ENCODE results near the gene NCK2. TPM values are rescaled to one million over a fixed set of nuclear protein-coding genes. Genes with fewer than 3 reads are reported as not detected.

The NCK2 gene
- total and polyA plus RNA-seq, 2 of the 4 experiments (the other 2 are of a cell fraction): 15.8 to 22.2 TPM

GRCh38 chr2:105822186-105822585 is 77.5 kb downstream of the NCK2 start:
- H3K18ac ChIP-seq (ENCODE audit: low read depth, low read length): no peak overlapping the region
- no peaks in the 10 kb centered on the region; the same call in 1 of the 2 replicates for H3K9me3 ChIP-seq (ENCODE audit: control insufficient read depth, insufficient read depth, low read length)
- no peak overlapping the region for H3K56ac ChIP-seq (ENCODE audit: extremely low read depth, insufficient read depth, low read length)
- H2AK5ac ChIP-seq (ENCODE audit: low read depth, low read length): no peak overlapping the region
- WGBS, 2 experiments (ENCODE audit: extremely low coverage in 2 of 2, insufficient read length in 1 of 2): 57% methylated on average over 1 of the region's 7 CpGs; no CpG with 5 or more reads in 1 of the 2 experiments
- no peak overlapping the region for H2BK120ac ChIP-seq (ENCODE audit: low read depth, low read length)
- ATAC-seq (ENCODE audit: low read depth) (no peak), DNase-seq (no peak)
- H3K79me1 ChIP-seq (ENCODE audit: low read depth in 1 of 2, low read length in 2 of 2): peaks cover 32 to 62% of the 10 kb centered on the region in 2 experiments
- H4K20me1 ChIP-seq (ENCODE audit: insufficient read depth, low read length): peaks cover 35% of the 10 kb centered on the region
- POLR2A ChIA-PET (ENCODE audit: unreplicated experiment): no interaction called here
- no peak overlapping the region for H2BK5ac ChIP-seq (ENCODE audit: low read depth, low read length, poor library complexity, severe bottlenecking)
- no peak overlapping the region for H3K27ac ChIP-seq (ENCODE audit: insufficient read depth, low read length)
- H3K4me1 ChIP-seq (ENCODE audit: control insufficient read depth, insufficient read depth, low read length): peaks cover 7% of the 10 kb centered on the region
- no peak overlapping the region for H3K4me2 ChIP-seq (ENCODE audit: low read depth, low read length)
- H3K14ac ChIP-seq (replicated peaks; ENCODE audit: low read depth, low read length): no peak overlapping the region
- H2BK15ac ChIP-seq (ENCODE audit: low read depth, low read length): no peak overlapping the region
- CTCF ChIA-PET: interaction anchor here (0.6 kb wide), 1 partner anchor 10 kb away, joined by 5 read pairs; no protein-coding TSS in a partner anchor
- H4K91ac ChIP-seq (ENCODE audit: insufficient read depth, low read depth, low read length): no peak overlapping the region
- H3K4me3 ChIP-seq (ENCODE audit: insufficient read depth, low read depth, low read length): no peak overlapping the region
- no peak overlapping the region for H4K8ac ChIP-seq (ENCODE audit: low read depth in 2 of 2, low read length in 2 of 2)
- 0 out of 2 replicates have a peak, but pooled peaks cover 4% of the 10 kb centered on the region for H3K36me3 ChIP-seq (ENCODE audit: control insufficient read depth, insufficient read depth, low read length)
- no peak overlapping the region for H3K4ac ChIP-seq (ENCODE audit: low read depth, low read length)
- no peak overlapping the region for H2AK9ac ChIP-seq (replicated peaks; ENCODE audit: low read depth, low read length, poor library complexity)
- no peaks in the 10 kb centered on the region for H3K27me3 ChIP-seq (ENCODE audit: control insufficient read depth, insufficient read depth, low read length)
- no peak overlapping the region for H3K23ac ChIP-seq (ENCODE audit: low read depth, low read length)
- intact Hi-C loops (cut with micrococcal nuclease): no loop called here
- H2AFZ ChIP-seq (replicated peaks; ENCODE audit: low read length, poor library complexity): no peak overlapping the region
- no peak overlapping the region for H3K9ac ChIP-seq (ENCODE audit: low read depth, low read length)
- H3K9me1 ChIP-seq (ENCODE audit: insufficient read depth, low read length): peaks cover 18% of the 10 kb centered on the region
- BruUV-seq (replicated peaks): no TSS peak
- dilution Hi-C loops (cut with HindIII; ENCODE audit: low sequenced_read_pairs, unreplicated experiment): no loop called here
- no peak overlapping the region for H2BK20ac ChIP-seq (ENCODE audit: low read depth, low read length)
- in situ Hi-C loops (cut with MboI; ENCODE audit: low sequenced_read_pairs): no loop called here
- H4K5ac ChIP-seq (ENCODE audit: low read depth, low read length): no peak overlapping the region
- TF ChIP-seq NFE2L2 (IDR thresholded peaks at IDR 0.05; ENCODE audit: low read depth, low read length) (no peak), MAFK (IDR thresholded peaks at IDR 0.05; ENCODE audit: low read depth, low read length) (no peak), BHLHE40 (IDR thresholded peaks at IDR 0.05; ENCODE audit: low read depth, low read length) (no peak), POLR2A (IDR thresholded peaks at IDR 0.05; ENCODE audit: low read depth, low read length) (no peak), CHD1 (IDR thresholded peaks at IDR 0.05; ENCODE audit: low read depth, low read length) (no peak), MXI1 (IDR thresholded peaks at IDR 0.05; ENCODE audit: borderline replicate concordance, low read depth, low read length) (no peak), SMC3 (IDR thresholded peaks at IDR 0.05; ENCODE audit: low read depth, low read length) (no peak), RFX5 (IDR thresholded peaks at IDR 0.05; ENCODE audit: low read depth, low read length) (no peak), FOS (IDR thresholded peaks at IDR 0.05; ENCODE audit: low read depth, low read length) (no peak), RCOR1 (IDR thresholded peaks at IDR 0.05; ENCODE audit: insufficient replicate concordance, low read length) (no peak), MAZ (IDR thresholded peaks at IDR 0.05; ENCODE audit: borderline replicate concordance, low read depth, low read length) (no peak), CTCF (conservative IDR thresholded peaks at IDR 0.05; ENCODE audit: low read depth, low read length) (no peak), CEBPB (IDR thresholded peaks at IDR 0.05; ENCODE audit: low read depth, low read length) (no peak), RAD21 (IDR thresholded peaks at IDR 0.05; ENCODE audit: low read length) (no peak)
- TF ChIP-seq, protein P1, sequence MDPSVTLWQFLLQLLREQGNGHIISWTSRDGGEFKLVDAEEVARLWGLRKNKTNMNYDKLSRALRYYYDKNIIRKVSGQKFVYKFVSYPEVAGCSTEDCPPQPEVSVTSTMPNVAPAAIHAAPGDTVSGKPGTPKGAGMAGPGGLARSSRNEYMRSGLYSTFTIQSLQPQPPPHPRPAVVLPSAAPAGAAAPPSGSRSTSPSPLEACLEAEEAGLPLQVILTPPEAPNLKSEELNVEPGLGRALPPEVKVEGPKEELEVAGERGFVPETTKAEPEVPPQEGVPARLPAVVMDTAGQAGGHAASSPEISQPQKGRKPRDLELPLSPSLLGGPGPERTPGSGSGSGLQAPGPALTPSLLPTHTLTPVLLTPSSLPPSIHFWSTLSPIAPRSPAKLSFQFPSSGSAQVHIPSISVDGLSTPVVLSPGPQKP (IDR thresholded peaks at IDR 0.05; ENCODE audit: borderline replicate concordance, low read depth, low read length): no peak
- TF ChIP-seq, protein P2, sequence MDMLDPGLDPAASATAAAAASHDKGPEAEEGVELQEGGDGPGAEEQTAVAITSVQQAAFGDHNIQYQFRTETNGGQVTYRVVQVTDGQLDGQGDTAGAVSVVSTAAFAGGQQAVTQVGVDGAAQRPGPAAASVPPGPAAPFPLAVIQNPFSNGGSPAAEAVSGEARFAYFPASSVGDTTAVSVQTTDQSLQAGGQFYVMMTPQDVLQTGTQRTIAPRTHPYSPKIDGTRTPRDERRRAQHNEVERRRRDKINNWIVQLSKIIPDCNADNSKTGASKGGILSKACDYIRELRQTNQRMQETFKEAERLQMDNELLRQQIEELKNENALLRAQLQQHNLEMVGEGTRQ (IDR thresholded peaks at IDR 0.05; ENCODE audit: low read depth, low read length): no peak

All from IMR-90 (cell line).